B cell (primary cell): ENCODE measurements around the gene CHAT. TPM values are rescaled to one million over a fixed set of nuclear protein-coding genes. Genes with fewer than 3 reads are reported as not detected.

Source experiments
- ATAC-seq: fragments of 200-7000 bp; cut with Tn5 transposase; one replicate; pipeline ENCODE4 v1.10.0; 2021; ENCODE audit warnings: low read depth, mild to moderate bottlenecking, moderate number of reproducible peaks, moderate library complexity
- CTCF ChIA-PET: fragments of 350-600 bp; sonication (Branson Sonifier 250); formaldehyde crosslinking; loops from one replicate; lab custom pipeline; 2021; ENCODE audit warnings: antibody characterized with exemption, inconsistent platforms; lab: Charles Lee
- POLR2A ChIA-PET: fragments of 350-600 bp; sonication (Branson Sonifier 250); formaldehyde crosslinking; loops from one replicate; lab custom pipeline; 2021; ENCODE audit warnings: antibody characterized with exemption; lab: Charles Lee
- DNase-seq: peaks from one replicate; pipeline ENCODE4 v3.0.0; 2013
- H2AFZ ChIP-seq: 2 replicates; pipeline ENCODE4 v1.6.1; 2012; ENCODE audit warnings: mild to moderate bottlenecking, low read depth, low read length; ENCODE audit not compliant: insufficient read depth, poor library complexity, severe bottlenecking
- H3K27ac ChIP-seq, 2 donors: 1 replicate in 1 of 2; 2 replicates in 1 of 2; pipeline ENCODE4 v1.5.1; 2012 to 2013; ENCODE audit warnings: low read length in 2 of 2, mild to moderate bottlenecking in 2 of 2, moderate library complexity in 1 of 2
- H3K27me3 ChIP-seq, 4 experiments: fragments of 200-600 bp in 1 of 4; sonication (generic) in 1 of 4; replicated peaks in 1 of 4; 1 replicate in 2 of 4; 2 replicates in 2 of 4; pipeline versions ENCODE4 v1.6.1 to v1.7.0; 2013 to 2016; ENCODE audit warnings: low read length in 3 of 4, mild to moderate bottlenecking in 2 of 4, mixed read lengths in 1 of 4, moderate library complexity in 1 of 4; ENCODE audit not compliant: insufficient read depth in 4 of 4, control insufficient read depth in 3 of 4; ENCODE audit errors: control extremely low read depth in 1 of 4
- H3K36me3 ChIP-seq, 2 experiments: replicated peaks in 1 of 2; 1 replicate in 1 of 2; 2 replicates in 1 of 2; pipeline versions ENCODE4 v1.6.1 to v1.7.1; 2013; ENCODE audit warnings: low read length in 1 of 2; ENCODE audit not compliant: insufficient read depth in 2 of 2, control insufficient read depth in 1 of 2; ENCODE audit errors: control extremely low read depth in 1 of 2, extremely low read depth in 1 of 2
- H3K4me1 ChIP-seq, 2 donors: fragments of 200-600 bp in 1 of 2; sonication (generic) in 1 of 2; 1 replicate in 1 of 2; 2 replicates in 1 of 2; pipeline versions ENCODE4 v1.5.1 to v1.6.1; 2013 to 2017; ENCODE audit warnings: low read length in 2 of 2; ENCODE audit not compliant: control insufficient read depth in 2 of 2, insufficient read depth in 2 of 2
- H3K4me2 ChIP-seq: replicated peaks from 2 replicates; pipeline ENCODE3; 2012; ENCODE audit warnings: mild to moderate bottlenecking, low read depth, low read length; ENCODE audit not compliant: poor library complexity, severe bottlenecking
- H3K4me3 ChIP-seq, 5 experiments: fragments of 200-600 bp in 1 of 5; sonication (generic) in 1 of 5; 1 replicate in 3 of 5; 2 replicates in 2 of 5; pipeline versions ENCODE4 v1.5.1 to v1.7.0; 2011 to 2016; ENCODE audit warnings: low read length in 4 of 5, mild to moderate bottlenecking in 4 of 5, low read depth in 2 of 5, control low read depth in 1 of 5, moderate library complexity in 1 of 5; ENCODE audit not compliant: insufficient read depth in 1 of 5; ENCODE audit errors: control extremely low read depth in 1 of 5, extremely low read depth in 1 of 5
- H3K79me2 ChIP-seq: fragments of 200-600 bp; sonication (generic); one replicate; pipeline ENCODE4 v1.6.0; 2016; ENCODE audit warnings: low read length; ENCODE audit not compliant: control insufficient read depth, insufficient read depth
- H3K9ac ChIP-seq: fragments of 200-600 bp; sonication (generic); 2 replicates; pipeline ENCODE4 v1.6.1; 2017; ENCODE audit warnings: mild to moderate bottlenecking, low read length, moderate library complexity
- H3K9me3 ChIP-seq, 3 donors: one replicate each; pipeline versions ENCODE4 v1.6.1 to v1.7.1; 2013; ENCODE audit warnings: low read length in 2 of 3; ENCODE audit not compliant: control insufficient read depth in 2 of 3, insufficient read depth in 1 of 3; ENCODE audit errors: control extremely low read depth in 1 of 3
- H4K20me1 ChIP-seq: 2 replicates; pipeline ENCODE4 v1.6.0; 2012; ENCODE audit warnings: mild to moderate bottlenecking, low read length; ENCODE audit not compliant: insufficient read depth, control insufficient read depth, poor library complexity, severe bottlenecking
- H3K27ac Mint-ChIP-seq: one replicate; pipeline ENCODE4 v1.8.0; 2021; ENCODE audit warnings: mixed read lengths
- H3K27me3 Mint-ChIP-seq: one replicate; pipeline ENCODE4 v1.8.0; 2021; ENCODE audit warnings: mixed read lengths
- H3K4me1 Mint-ChIP-seq: one replicate; pipeline ENCODE4 v1.8.0; 2021; ENCODE audit warnings: mixed read lengths
- H3K4me3 Mint-ChIP-seq: one replicate; pipeline ENCODE4 v1.8.0; 2021; ENCODE audit warnings: mixed read lengths
- H3K9me3 Mint-ChIP-seq: one replicate; pipeline ENCODE4 v1.8.0; 2022; ENCODE audit warnings: mixed read lengths; ENCODE audit not compliant: insufficient read depth
- EZH2 ChIP-seq: IDR thresholded peaks from 2 replicates; pipeline ENCODE4 v1.6.1; 2012; ENCODE audit warnings: borderline replicate concordance, low read depth, mild to moderate bottlenecking, moderate library complexity, low read length; ENCODE audit not compliant: insufficient read depth, poor library complexity, severe bottlenecking
- WGBS: methylation state at CpG from one replicate; pipeline ENCODE4 v1.1.5; 2013; ENCODE audit warnings: missing lambda C conversion rate; ENCODE audit not compliant: insufficient coverage; 5-methylcytosine and 5-hydroxymethylcytosine counted together
- intact Hi-C: fragments of 100-400 bp; cut with micrococcal nuclease; formaldehyde crosslinking; loops from one replicate; pipeline ENCODE4 v1.10.0; 2022
- polyA plus RNA-seq: library from polyadenylated mRNA; depleted of rRNA; stranded (reverse); fragments of >200 nt; gene quantifications from 2 replicates; pipeline ENCODE4 v1.2.3, GENCODE V29; 2012
- total RNA-seq, 2 donors: library from RNA; stranded (reverse); fragments of 120-200 nt in 1 of 2; gene quantifications; 1 replicate in 1 of 2; 2 replicates in 1 of 2; pipeline versions ENCODE4 v1.2.3 to v1.2.4, GENCODE V29; 2013 to 2022
- TF ChIP-seq, protein P1 (sequence below): fragments of 200-600 bp; IDR thresholded peaks from one replicate; pipeline ENCODE4 v1.8.0; 2022; ENCODE audit warnings: antibody characterized with exemption, mild to moderate bottlenecking

CHAT gene
- total and polyA plus RNA-seq, 2 donors (not counting 1 experiment from before 2014, with no cell fraction given) = not detected

DNA sequence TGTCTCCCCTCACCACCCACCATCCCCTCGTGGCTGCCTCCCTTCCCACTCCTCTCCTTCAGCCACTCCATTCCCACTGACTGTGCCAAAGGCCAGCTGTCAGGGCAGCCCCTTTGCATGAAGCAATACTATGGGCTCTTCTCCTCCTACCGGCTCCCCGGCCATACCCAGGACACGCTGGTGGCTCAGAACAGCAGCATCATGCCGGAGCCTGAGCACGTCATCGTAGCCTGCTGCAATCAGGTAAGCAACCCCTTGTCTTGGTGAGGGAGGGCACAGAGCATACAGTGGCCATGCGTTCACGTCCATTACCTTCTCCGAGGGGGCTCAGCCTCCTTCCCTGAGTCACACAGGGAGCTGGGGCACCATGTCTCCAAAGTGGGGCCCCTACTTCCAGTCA lies 11.6 kb downstream of the CHAT start:
- DNase-seq (no peak), ATAC-seq (no peak)
- no peak overlapping the region for H3K4me2 ChIP-seq
- H3K9me3 Mint-ChIP-seq = no peaks in the 10 kb centered on the region
- peaks cover 0 to 4% (median 0%) of the 10 kb centered on the region in 4 experiments for H3K27me3 ChIP-seq
- H3K79me2 ChIP-seq = no peaks in the 10 kb centered on the region
- CTCF ChIA-PET = no interaction called here
- 86% methylated on average over 10 of the region's 10 CpGs for WGBS
- no peak overlapping the region for H2AFZ ChIP-seq
- H3K36me3 ChIP-seq = no peaks in the 10 kb centered on the region
- intact Hi-C loops = no loop called here
- H3K4me1 ChIP-seq = no peaks in the 10 kb centered on the region
- peaks cover 14% of the 10 kb centered on the region for H3K27me3 Mint-ChIP-seq
- H3K9ac ChIP-seq = no peak overlapping the region
- H3K4me3 Mint-ChIP-seq = no peak overlapping the region
- POLR2A ChIA-PET = no interaction called here
- no peaks in the 10 kb centered on the region for H3K4me1 Mint-ChIP-seq
- H3K27ac ChIP-seq = no peak overlapping the region
- H4K20me1 ChIP-seq = no peaks in the 10 kb centered on the region
- no peak overlapping the region for H3K27ac Mint-ChIP-seq
- TF ChIP-seq EZH2 = no peak
- TF ChIP-seq, protein P1, sequence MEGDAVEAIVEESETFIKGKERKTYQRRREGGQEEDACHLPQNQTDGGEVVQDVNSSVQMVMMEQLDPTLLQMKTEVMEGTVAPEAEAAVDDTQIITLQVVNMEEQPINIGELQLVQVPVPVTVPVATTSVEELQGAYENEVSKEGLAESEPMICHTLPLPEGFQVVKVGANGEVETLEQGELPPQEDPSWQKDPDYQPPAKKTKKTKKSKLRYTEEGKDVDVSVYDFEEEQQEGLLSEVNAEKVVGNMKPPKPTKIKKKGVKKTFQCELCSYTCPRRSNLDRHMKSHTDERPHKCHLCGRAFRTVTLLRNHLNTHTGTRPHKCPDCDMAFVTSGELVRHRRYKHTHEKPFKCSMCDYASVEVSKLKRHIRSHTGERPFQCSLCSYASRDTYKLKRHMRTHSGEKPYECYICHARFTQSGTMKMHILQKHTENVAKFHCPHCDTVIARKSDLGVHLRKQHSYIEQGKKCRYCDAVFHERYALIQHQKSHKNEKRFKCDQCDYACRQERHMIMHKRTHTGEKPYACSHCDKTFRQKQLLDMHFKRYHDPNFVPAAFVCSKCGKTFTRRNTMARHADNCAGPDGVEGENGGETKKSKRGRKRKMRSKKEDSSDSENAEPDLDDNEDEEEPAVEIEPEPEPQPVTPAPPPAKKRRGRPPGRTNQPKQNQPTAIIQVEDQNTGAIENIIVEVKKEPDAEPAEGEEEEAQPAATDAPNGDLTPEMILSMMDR = no peak
- H3K4me3 ChIP-seq = no peak overlapping the region
- H3K9me3 ChIP-seq = peaks cover 0 to 4% (median 0%) of the 10 kb centered on the region in 3 donors

DNA sequence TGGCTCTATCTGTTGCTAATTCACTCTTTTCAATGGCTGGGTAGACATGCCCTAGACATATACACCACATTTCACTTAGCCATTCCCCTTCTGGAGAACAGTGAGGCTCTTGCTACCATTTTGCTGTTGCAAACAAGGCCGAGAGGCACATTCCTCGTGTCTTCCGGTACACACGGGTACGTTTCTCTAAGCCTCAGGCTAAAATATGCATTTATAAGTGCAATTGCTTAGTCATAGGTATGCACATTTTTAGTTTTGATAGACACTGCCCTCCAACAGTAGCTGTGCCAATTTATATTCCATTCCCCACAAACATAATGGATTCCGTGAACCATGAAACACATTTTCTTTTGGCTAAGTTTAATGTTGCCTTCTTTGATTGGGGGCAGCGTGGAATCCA lies 13.2 kb downstream of the CHAT start:
- no peak for DNase-seq
- Histone ChIP-seq H3K79me2 (no peaks in the 10 kb centered on the region), H3K4me2 (no peak overlapping the region), H3K27me3 (peaks cover 0 to 4% (median 0%) of the 10 kb centered on the region in 4 experiments), H3K4me1 (no peaks in the 10 kb centered on the region), H4K20me1 (no peaks in the 10 kb centered on the region), H3K9me3 (peaks cover 0 to 4% (median 0%) of the 10 kb centered on the region in 3 donors), H3K27ac (no peak overlapping the region), H3K4me3 (no peak overlapping the region), H3K9ac (no peak overlapping the region), H2AFZ (no peak overlapping the region), H3K36me3 (no peaks in the 10 kb centered on the region)
- no peak for ATAC-seq
- POLR2A ChIA-PET = no interaction called here
- CTCF ChIA-PET = interaction anchor here (1.1 kb wide), 1 partner anchor 37 kb away, joined by 3 read pairs; no protein-coding TSS in a partner anchor
- TF ChIP-seq EZH2 = no peak
- Mint-ChIP-seq H3K27ac (no peak overlapping the region), H3K4me3 (no peak overlapping the region), H3K9me3 (no peaks in the 10 kb centered on the region), H3K4me1 (no peaks in the 10 kb centered on the region), H3K27me3 (peaks cover 14% of the 10 kb centered on the region)
- intact Hi-C loops = no loop called here
- 83% methylated on average over 3 of the region's 7 CpGs for WGBS
